ENCODE results near the gene SPIN3.
"Not testable (repeated sequence)": the region's sequence is repeated elsewhere in the genome, so short reads cannot be mapped to it uniquely, and the experiment has no call there.

SPIN3 gene

DNA sequence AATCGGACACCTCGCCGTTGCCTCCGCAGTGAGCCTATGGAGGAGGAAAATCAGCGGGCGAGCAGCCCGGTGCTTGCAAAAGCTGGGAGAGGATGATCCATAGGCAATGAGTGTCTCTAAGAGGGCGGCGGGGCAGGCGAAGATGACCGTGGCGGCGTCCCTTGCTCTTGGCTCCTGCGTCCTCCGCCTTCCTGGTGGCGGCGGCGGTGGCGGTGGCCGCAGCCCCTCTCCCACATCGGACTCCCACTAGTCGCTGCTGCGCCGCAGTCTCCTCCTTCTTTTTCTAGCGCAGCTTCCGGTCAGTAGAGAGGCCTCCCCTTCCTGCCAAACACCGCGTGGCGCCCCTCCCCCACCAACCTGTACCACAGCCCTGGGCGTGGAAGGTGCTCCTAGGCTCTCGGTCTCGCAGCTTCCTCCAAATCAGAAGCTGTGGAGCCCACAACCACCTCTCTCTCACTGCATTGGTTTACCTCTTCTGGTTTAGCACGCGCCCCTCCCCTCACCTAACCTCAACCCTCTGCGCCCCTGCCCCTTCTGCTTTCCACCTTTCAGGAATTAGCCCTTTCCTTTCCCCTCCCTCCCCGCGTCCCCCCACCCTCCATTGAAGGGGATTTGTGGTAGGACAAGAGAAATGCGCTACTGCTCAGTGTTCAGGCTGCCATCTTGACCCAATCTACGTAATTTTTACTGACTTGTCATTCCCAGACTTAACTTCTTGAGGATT is at the start of gene SPIN3:
Gene SPIN3, minus strand, starts transcription at position 271 of the 724 bp plus-strand sequence. CDS start 594 bp downstream, outside the sequence.
- Histone ChIP-seq H3K9me3 (ENCODE audit: low read length) (no peaks in the 10 kb centered on the region), H3K4me3 (ENCODE audit: low read length) (peak within 1 kb of the TSS; percentile 84), H3K27me3 (ENCODE audit: insufficient read depth, low read length) (no peaks in the 10 kb centered on the region), H3K4me1 (ENCODE audit: insufficient read depth, low read length) (peaks cover 3% of the 10 kb centered on the region), H3K36me3 (ENCODE audit: insufficient read depth, low read length) (peaks cover 10% of the 10 kb centered on the region), H2AFZ (ENCODE audit: low read depth, low read length) (peak within 1 kb of the TSS; percentile 59)

DNA sequence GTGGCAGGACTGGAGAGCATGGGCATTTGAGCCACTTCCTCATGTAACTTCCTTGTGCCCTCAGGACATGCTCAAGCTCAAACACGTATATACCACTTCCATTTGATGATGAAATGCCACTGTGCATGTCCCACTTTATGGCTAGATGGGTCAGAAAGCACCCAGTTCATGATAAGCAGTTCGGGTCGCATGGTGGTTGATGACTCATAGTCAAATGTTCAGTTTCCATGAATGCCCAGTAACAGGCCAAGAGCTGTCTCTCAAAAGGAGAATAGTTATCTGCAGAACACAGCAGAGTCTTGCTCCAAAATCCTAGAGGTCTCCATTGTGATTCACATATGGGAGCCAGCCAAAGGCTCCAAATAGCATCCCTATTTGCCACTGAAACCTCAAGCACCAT is 48.9 kb upstream of the SPIN3 start:
- no peaks in the 10 kb centered on the region for H3K36me3 ChIP-seq (ENCODE audit: insufficient read depth, low read length)
- no peaks in the 10 kb centered on the region for H3K9me3 ChIP-seq (ENCODE audit: low read length)
- H2AFZ ChIP-seq (ENCODE audit: low read depth, low read length) = no peak overlapping the region
- no peaks in the 10 kb centered on the region for H3K27me3 ChIP-seq (ENCODE audit: insufficient read depth, low read length)
- no peaks in the 10 kb centered on the region for H3K4me1 ChIP-seq (ENCODE audit: insufficient read depth, low read length)
- no peak overlapping the region for H3K4me3 ChIP-seq (ENCODE audit: low read length)

DNA sequence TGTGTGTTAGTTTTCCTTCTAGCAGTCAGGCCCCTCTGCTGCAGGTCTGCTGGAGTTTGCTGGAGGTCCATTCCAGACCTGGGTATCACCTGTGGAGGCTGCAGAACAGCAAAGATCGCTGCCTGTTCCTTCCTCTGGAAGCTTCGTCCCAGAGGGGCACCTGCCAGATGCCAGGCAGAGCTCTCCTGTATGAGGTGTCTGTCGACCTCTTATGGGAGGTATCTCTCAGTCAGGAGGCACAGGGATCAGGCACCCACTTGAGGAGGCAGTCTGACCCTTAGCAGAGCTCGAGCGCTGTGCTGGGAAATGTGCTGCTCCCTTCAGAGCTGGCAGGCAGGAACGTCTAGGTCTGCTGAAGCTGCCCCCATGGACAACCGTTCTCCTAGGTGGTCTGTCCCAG is 41.9 kb upstream of the SPIN3 start:
- not testable (repeated sequence) for H3K27me3 ChIP-seq (ENCODE audit: insufficient read depth, low read length); H3K4me3 ChIP-seq (ENCODE audit: low read length); H3K9me3 ChIP-seq (ENCODE audit: low read length); H2AFZ ChIP-seq (ENCODE audit: low read depth, low read length); H3K4me1 ChIP-seq (ENCODE audit: insufficient read depth, low read length); H3K36me3 ChIP-seq (ENCODE audit: insufficient read depth, low read length)

DNA sequence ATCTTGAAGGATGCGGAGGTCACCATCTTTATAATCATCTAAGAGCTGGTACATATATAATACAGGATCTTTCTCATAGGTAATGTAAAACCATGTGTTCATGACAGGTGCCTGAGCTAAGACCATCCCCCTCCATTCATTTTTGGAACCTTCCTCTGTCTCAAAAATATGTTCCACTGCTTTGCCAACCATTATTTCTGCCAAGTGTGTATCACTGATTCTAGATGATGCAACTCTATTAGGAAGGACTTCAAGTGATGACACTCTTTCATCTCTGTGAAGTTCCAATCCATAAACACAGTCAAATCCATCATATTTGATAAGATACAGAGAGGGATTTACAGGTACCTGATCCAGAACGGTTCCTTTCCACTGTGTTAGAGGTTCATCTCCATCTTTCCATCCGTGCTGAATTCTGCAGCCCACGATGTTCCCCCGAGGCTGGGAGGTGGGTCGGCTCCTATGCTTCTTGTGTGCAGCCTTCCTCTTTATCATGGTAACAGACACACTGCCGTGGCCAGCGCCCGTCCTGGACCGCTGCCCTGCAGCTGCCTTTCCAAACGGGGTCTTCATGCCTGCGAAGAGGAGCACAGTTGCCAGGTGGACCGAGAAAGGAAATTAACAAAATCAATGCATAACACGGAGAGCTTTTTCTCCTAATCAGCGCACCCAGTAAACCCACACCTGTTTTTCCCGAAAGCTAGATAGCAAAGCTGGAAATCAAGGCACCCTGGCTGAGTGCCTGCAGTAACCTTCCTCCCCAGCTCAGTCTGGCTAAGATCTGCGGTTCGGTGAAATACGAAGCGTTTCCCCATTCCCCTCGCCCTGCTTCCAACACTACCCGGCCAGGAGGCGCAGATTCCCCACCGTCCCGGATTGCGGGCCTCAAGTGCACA is 718 bp downstream of the SPIN3 start:
- peak overlapping the region; percentile 59 for H2AFZ ChIP-seq (ENCODE audit: low read depth, low read length)
- no peaks in the 10 kb centered on the region for H3K9me3 ChIP-seq (ENCODE audit: low read length)
- H3K4me3 ChIP-seq (ENCODE audit: low read length) = peak overlapping the region; percentile 84
- H3K36me3 ChIP-seq (ENCODE audit: insufficient read depth, low read length) = peaks cover 10% of the 10 kb centered on the region
- H3K4me1 ChIP-seq (ENCODE audit: insufficient read depth, low read length) = peaks cover 3% of the 10 kb centered on the region
- no peaks in the 10 kb centered on the region for H3K27me3 ChIP-seq (ENCODE audit: insufficient read depth, low read length)

DNA sequence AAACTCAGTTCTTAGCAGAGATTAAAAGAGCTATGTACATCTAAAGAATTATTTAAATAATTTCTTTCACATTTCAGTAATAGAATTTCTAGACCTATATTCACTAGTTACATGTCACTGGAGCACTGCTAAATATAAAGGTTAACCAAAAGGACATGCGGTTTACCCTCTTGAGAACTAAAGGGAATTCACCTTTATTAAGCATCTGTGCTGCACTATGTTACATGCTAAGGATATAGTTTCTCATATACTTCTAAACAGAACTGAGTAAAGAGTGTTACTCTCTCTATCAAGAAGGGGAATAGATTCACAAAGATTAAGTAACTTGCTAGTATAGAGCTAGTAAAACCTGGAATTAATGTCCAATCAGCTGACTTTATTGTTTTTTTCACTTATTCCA is 7.6 kb downstream of the SPIN3 start:
- no peak overlapping the region for H3K4me3 ChIP-seq (ENCODE audit: low read length)

DNA sequence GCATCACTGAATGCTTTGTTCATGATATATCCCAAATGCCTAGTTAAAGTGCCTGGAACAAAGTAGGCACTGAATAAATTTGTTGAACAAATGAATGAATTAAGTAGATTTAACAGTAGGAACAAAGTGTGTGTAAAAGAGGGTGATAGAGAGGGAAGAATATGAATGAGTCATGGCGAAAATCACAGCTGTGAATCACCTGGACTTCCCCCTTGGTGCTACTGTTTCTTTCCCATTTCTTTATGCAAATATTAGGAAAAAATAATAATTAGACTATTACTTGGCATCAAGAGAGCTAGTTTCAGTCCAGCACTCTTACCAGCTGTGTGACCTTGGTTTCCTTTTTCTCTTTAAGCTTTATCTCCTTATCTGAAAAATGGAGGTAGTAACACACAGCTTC is 9.2 kb downstream of the SPIN3 start:
- no peak overlapping the region for H2AFZ ChIP-seq (ENCODE audit: low read depth, low read length)
- peaks cover 24% of the 10 kb centered on the region for H3K36me3 ChIP-seq (ENCODE audit: insufficient read depth, low read length)

More for the DNA sequence above, 7.6 kb downstream of the SPIN3 start:
- no peaks in the 10 kb centered on the region for H3K4me1 ChIP-seq (ENCODE audit: insufficient read depth, low read length)
- no peaks in the 10 kb centered on the region for H3K9me3 ChIP-seq (ENCODE audit: low read length)
- H2AFZ ChIP-seq (ENCODE audit: low read depth, low read length) = no peak overlapping the region
- peaks cover 17% of the 10 kb centered on the region for H3K36me3 ChIP-seq (ENCODE audit: insufficient read depth, low read length)
- no peaks in the 10 kb centered on the region for H3K27me3 ChIP-seq (ENCODE audit: insufficient read depth, low read length)

DNA sequence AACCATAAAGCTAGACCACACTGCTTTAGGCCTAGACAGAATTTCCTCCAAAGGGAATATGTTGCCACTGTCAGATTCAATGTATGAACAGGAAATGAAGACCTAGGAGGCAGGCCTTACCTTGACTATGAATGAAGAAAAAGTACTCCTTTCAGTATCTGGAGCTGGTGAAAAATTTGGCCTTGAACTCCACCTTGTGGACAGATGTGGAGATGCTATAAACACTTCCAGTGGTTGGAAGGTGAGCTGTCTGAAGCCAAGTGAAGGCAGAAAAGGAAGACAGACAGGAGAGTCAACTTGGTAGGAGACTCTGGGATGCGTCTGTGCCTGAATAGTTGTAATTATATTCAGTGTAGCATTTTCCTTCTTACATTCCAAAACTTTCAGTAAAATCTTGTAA is 17.2 kb downstream of the SPIN3 start:
- no peak overlapping the region for H3K4me3 ChIP-seq (ENCODE audit: low read length)
- H3K27me3 ChIP-seq (ENCODE audit: insufficient read depth, low read length) = no peaks in the 10 kb centered on the region
- no peak overlapping the region for H2AFZ ChIP-seq (ENCODE audit: low read depth, low read length)
- H3K4me1 ChIP-seq (ENCODE audit: insufficient read depth, low read length) = no peaks in the 10 kb centered on the region
- H3K9me3 ChIP-seq (ENCODE audit: low read length) = no peaks in the 10 kb centered on the region
- peaks cover 25% of the 10 kb centered on the region for H3K36me3 ChIP-seq (ENCODE audit: insufficient read depth, low read length)

More for the DNA sequence above, 9.2 kb downstream of the SPIN3 start:
- Histone ChIP-seq H3K27me3 (ENCODE audit: insufficient read depth, low read length) (no peaks in the 10 kb centered on the region), H3K4me3 (ENCODE audit: low read length) (no peak overlapping the region), H3K4me1 (ENCODE audit: insufficient read depth, low read length) (no peaks in the 10 kb centered on the region), H3K9me3 (ENCODE audit: low read length) (no peaks in the 10 kb centered on the region)

DNA sequence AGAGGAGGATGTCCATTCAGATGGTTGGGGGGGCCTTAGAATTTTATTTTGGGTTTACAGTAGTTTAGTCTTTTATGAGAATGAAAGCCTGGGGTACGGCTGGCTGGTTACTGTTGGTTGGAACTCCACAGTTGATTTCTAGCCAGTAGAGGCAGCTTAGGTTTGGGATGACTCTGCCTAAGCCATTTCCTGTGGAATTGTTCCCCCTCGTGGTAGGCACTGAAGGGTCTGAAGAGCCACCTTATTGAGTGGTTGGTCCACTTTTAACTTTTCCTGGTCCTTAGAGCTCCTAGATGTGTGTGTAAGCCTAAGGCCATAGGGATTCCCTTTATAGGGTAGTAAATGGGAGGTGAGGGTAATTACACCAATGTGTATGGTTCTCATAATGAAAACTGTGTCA is 19.7 kb downstream of the SPIN3 start:
- H3K36me3 ChIP-seq (ENCODE audit: insufficient read depth, low read length) = peaks cover 12% of the 10 kb centered on the region
- H3K4me3 ChIP-seq (ENCODE audit: low read length) = no peak overlapping the region
- no peak overlapping the region for H2AFZ ChIP-seq (ENCODE audit: low read depth, low read length)
- H3K9me3 ChIP-seq (ENCODE audit: low read length) = no peaks in the 10 kb centered on the region
- no peaks in the 10 kb centered on the region for H3K4me1 ChIP-seq (ENCODE audit: insufficient read depth, low read length)
- H3K27me3 ChIP-seq (ENCODE audit: insufficient read depth, low read length) = no peaks in the 10 kb centered on the region

DNA sequence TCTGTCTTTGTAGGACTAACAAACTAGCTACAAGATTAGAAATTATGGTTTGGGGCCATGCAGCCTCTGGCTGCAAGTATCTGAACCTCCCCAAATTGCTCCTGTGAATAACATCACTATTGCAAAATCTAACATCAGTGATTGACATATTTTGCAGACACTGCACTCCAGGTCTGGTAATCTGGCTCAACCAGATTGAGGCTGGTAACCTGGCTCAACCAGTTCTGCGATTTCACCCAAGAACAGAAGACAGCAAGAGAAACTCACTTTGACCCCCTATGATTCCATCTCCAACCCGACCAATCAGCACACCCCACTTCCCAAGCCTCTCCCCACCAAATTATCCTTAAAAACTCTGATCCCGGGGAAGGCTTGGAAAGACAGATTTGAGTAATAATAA is 20.9 kb downstream of the SPIN3 start:
- Histone ChIP-seq H3K36me3 (ENCODE audit: insufficient read depth, low read length) (peaks cover 12% of the 10 kb centered on the region), H2AFZ (ENCODE audit: low read depth, low read length) (no peak overlapping the region), H3K4me3 (ENCODE audit: low read length) (no peak overlapping the region), H3K9me3 (ENCODE audit: low read length) (no peaks in the 10 kb centered on the region), H3K27me3 (ENCODE audit: insufficient read depth, low read length) (no peaks in the 10 kb centered on the region), H3K4me1 (ENCODE audit: insufficient read depth, low read length) (no peaks in the 10 kb centered on the region)

DNA sequence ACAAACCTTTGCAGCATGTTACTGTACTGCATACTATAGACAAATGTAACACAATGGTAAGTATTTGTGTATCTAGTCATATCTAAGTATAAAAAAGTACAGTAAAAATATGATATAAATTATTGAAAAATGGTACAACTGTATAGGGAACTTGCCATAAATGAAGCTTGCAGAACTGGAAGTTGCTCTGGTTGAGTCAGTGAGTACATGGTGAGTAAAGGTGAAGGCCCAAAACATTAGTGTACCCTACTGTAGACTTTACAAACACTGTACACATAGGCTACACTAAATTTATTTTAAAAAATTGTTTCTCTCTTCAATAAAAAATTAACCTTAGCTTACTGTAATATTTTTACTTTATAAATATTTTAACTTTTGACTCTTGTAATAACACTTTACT is 25.8 kb downstream of the SPIN3 start:
- Histone ChIP-seq H3K36me3 (ENCODE audit: insufficient read depth, low read length) (peaks cover 2% of the 10 kb centered on the region), H3K4me3 (ENCODE audit: low read length) (no peak overlapping the region), H3K9me3 (ENCODE audit: low read length) (no peaks in the 10 kb centered on the region), H3K4me1 (ENCODE audit: insufficient read depth, low read length) (no peaks in the 10 kb centered on the region), H2AFZ (ENCODE audit: low read depth, low read length) (no peak overlapping the region), H3K27me3 (ENCODE audit: insufficient read depth, low read length) (no peaks in the 10 kb centered on the region)

DNA sequence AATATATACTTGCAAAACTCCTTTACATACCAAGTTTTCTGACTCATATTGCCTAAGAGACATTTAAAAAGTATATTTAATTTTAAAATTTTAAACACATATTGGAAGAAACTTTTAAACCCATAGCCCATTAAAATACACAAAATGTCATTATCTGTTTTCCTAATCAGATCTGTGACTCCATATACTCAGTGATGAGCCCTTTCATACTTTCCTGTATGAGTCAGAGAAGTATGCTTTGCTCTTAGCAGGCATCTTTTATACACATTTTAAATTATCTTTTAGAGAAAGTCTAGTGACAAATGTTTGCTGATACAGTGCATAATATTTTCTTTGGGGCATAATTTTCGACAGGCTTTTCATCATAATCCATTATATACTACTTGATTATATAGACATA is 26.4 kb downstream of the SPIN3 start:
- no peaks in the 10 kb centered on the region for H3K4me1 ChIP-seq (ENCODE audit: insufficient read depth, low read length)
- no peaks in the 10 kb centered on the region for H3K9me3 ChIP-seq (ENCODE audit: low read length)
- peaks cover 3% of the 10 kb centered on the region for H3K36me3 ChIP-seq (ENCODE audit: insufficient read depth, low read length)
- no peaks in the 10 kb centered on the region for H3K27me3 ChIP-seq (ENCODE audit: insufficient read depth, low read length)
- no peak overlapping the region for H2AFZ ChIP-seq (ENCODE audit: low read depth, low read length)
- H3K4me3 ChIP-seq (ENCODE audit: low read length) = no peak overlapping the region

DNA sequence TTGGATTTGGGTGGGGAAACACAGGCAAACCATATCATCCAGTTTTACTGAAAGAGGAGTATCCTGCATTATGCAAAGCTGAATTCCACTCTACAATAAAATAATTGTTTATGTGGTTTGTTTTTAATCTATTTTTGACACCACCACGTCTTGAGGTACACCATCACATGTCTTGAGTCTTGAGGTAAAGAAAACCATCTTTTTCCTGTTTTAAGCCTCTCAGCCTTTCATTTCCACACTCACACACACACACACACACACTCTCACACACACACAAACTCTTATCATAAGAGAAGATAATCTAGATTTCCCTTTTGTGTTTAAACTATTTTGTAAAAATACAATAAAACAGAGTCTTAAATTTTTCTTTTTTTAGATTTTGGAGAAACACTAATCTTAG is 32.0 kb downstream of the SPIN3 start:
- H3K9me3 ChIP-seq (ENCODE audit: low read length) = no peaks in the 10 kb centered on the region
- no peaks in the 10 kb centered on the region for H3K4me1 ChIP-seq (ENCODE audit: insufficient read depth, low read length)
- no peak overlapping the region for H2AFZ ChIP-seq (ENCODE audit: low read depth, low read length)
- no peaks in the 10 kb centered on the region for H3K27me3 ChIP-seq (ENCODE audit: insufficient read depth, low read length)
- no peak overlapping the region for H3K4me3 ChIP-seq (ENCODE audit: low read length)
- H3K36me3 ChIP-seq (ENCODE audit: insufficient read depth, low read length) = peaks cover 3% of the 10 kb centered on the region

DNA sequence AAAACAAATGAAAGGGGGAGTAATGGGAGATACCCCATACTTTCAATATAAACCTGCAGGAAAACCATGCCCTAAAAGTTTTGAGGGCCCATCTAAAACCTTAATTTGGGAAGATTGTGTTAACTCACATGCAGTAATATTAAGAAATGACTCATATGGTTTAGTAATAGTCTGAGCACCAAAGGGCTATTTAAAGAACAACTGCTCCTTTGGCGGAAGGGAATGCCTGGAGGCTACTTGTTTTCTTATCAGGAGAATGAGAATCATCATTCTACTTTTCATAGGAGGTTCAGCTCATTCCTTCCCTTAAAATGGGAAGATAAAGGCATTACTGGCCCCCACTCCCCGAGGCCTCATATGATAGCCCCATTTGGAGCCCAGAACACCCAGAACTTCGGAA is 47.6 kb downstream of the SPIN3 start:
- Histone ChIP-seq H2AFZ (ENCODE audit: low read depth, low read length) (no peak overlapping the region), H3K36me3 (ENCODE audit: insufficient read depth, low read length) (no peaks in the 10 kb centered on the region), H3K4me1 (ENCODE audit: insufficient read depth, low read length) (no peaks in the 10 kb centered on the region)

More for the DNA sequence above, 47.6 kb downstream of the SPIN3 start:
- no peaks in the 10 kb centered on the region for H3K27me3 ChIP-seq (ENCODE audit: insufficient read depth, low read length)
- H3K9me3 ChIP-seq (ENCODE audit: low read length) = no peaks in the 10 kb centered on the region
- H3K4me3 ChIP-seq (ENCODE audit: low read length) = no peak overlapping the region

All from neuron (in vitro differentiated cells).